ENCODE results near the gene RFLNA. TPM values are rescaled to one million over a fixed set of nuclear protein-coding genes. Genes with fewer than 3 reads are reported as not detected.

RFLNA gene
- total and polyA plus RNA-seq, 2 experiments from 2014 or later, result 3.9 to 20.4 TPM

DNA sequence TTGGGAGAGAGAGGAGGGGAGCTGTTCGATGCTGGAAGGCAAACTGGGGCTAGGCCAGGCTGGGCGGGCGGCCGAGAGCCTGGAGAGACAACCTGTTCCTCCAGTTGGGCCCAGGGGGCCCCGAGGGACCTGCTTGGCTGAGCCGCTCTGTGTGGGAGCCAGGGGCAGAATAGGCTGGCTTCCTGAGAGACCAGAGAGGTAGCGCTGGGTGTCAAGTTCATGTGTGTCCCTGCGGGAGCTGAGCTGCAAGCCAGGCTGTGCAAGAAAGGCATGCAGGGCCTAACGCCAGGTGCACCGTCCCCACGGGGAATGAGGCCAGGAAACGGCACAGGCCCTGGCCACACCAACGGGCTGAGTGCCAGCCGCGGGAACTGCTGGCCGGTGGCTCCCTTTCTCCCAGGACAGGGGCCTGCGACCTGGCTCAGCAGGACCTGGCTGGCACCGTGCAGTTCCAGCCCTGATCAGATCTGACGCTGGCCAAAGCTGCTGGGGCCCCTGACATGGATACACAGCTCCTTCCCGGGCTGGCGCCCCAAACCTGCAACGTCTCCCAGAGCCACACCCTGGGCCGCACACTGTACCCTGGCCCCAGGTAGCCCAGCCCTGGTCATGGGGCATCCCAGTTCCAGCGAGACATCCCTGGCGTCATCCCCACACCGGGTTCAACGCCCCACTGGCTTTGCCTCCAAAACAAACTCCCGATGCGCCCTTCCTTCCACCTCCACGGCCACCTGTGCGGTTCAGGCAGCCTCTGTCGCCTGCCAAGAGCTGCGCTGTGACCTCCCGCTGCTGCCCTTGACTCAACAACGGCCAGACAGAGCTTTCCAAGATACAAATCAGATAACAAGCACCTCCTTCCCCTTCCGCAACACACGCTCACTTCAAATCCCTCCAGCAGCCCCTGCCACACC, 65.0 kb downstream of the RFLNA start (continued):
- TF ChIP-seq ZNF462 (CRISPR knock-in tag; IDR thresholded peaks at IDR 0.05), result no peak
- TF ChIP-seq JUNB (IDR thresholded peaks at IDR 0.05; ENCODE audit: unreplicated experiment), result no peak

- H3K4me3 Mint-ChIP-seq, result no peak overlapping the region
- H3K27ac Mint-ChIP-seq, result no peak overlapping the region; the same call in 1 of the 2 replicates
- H3K4me1 Mint-ChIP-seq, result no peaks in the 10 kb centered on the region
- no peaks in the 10 kb centered on the region for H3K27me3 ChIP-seq (ENCODE audit: insufficient read depth)
- no peak for ATAC-seq
- no peaks in the 10 kb centered on the region for H3K9me2 ChIP-seq (ENCODE audit: insufficient read depth)
- DNase-seq (ENCODE audit: low spot score), result no peak
- no peaks in the 10 kb centered on the region for H3K4me1 ChIP-seq (ENCODE audit: insufficient read depth)
- H3K27me3 Mint-ChIP-seq (ENCODE audit: insufficient read depth, low read depth, poor library complexity), result peaks cover 15% of the 10 kb centered on the region
- no peak overlapping the region for H2AFZ ChIP-seq
- no peaks in the 10 kb centered on the region for H3F3A ChIP-seq (replicated peaks; ENCODE audit: low read depth)
- H3K36me3 Mint-ChIP-seq (ENCODE audit: low read depth), result peaks cover 36% of the 10 kb centered on the region
- no peaks in the 10 kb centered on the region for H3K9me3 Mint-ChIP-seq
- no peaks in the 10 kb centered on the region; the same call in 1 of the 2 replicates for H3K36me3 ChIP-seq (ENCODE audit: insufficient read depth)
- no peak overlapping the region for H3K4me3 ChIP-seq
- no peak overlapping the region for H3K27ac ChIP-seq (ENCODE audit: low read depth)
- no peak overlapping the region for H3K4me2 ChIP-seq
- H4K20me1 ChIP-seq (replicated peaks; ENCODE audit: insufficient read depth), result peaks cover 4% of the 10 kb centered on the region
- 0 out of 2 replicates have a peak, but pooled peaks cover under 1% of the 10 kb centered on the region for H3K79me2 ChIP-seq (replicated peaks; ENCODE audit: insufficient read depth)
- TF ChIP-seq ZNF331 (CRISPR knock-in tag; IDR thresholded peaks at IDR 0.05; ENCODE audit: low read depth) (no peak), EZH2 (IDR thresholded peaks at IDR 0.05; ENCODE audit: low read depth, unreplicated experiment) (no peak), POLR2AphosphoS5 (IDR thresholded peaks at IDR 0.05; ENCODE audit: low read depth) (no peak), NANOG (IDR thresholded peaks at IDR 0.05; ENCODE audit: borderline replicate concordance) (no peak), ETS1 (IDR thresholded peaks at IDR 0.05) (no peak), EZH2phosphoT487 (IDR thresholded peaks at IDR 0.05; ENCODE audit: unreplicated experiment) (no peak), CREB1 (CRISPR knock-in tag; IDR thresholded peaks at IDR 0.05; ENCODE audit: low read depth) (no peak)
- TF ChIP-seq, protein P1, sequence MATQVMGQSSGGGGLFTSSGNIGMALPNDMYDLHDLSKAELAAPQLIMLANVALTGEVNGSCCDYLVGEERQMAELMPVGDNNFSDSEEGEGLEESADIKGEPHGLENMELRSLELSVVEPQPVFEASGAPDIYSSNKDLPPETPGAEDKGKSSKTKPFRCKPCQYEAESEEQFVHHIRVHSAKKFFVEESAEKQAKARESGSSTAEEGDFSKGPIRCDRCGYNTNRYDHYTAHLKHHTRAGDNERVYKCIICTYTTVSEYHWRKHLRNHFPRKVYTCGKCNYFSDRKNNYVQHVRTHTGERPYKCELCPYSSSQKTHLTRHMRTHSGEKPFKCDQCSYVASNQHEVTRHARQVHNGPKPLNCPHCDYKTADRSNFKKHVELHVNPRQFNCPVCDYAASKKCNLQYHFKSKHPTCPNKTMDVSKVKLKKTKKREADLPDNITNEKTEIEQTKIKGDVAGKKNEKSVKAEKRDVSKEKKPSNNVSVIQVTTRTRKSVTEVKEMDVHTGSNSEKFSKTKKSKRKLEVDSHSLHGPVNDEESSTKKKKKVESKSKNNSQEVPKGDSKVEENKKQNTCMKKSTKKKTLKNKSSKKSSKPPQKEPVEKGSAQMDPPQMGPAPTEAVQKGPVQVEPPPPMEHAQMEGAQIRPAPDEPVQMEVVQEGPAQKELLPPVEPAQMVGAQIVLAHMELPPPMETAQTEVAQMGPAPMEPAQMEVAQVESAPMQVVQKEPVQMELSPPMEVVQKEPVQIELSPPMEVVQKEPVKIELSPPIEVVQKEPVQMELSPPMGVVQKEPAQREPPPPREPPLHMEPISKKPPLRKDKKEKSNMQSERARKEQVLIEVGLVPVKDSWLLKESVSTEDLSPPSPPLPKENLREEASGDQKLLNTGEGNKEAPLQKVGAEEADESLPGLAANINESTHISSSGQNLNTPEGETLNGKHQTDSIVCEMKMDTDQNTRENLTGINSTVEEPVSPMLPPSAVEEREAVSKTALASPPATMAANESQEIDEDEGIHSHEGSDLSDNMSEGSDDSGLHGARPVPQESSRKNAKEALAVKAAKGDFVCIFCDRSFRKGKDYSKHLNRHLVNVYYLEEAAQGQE (IDR thresholded peaks at IDR 0.05; ENCODE audit: unreplicated experiment), result no peak
Measured at GRCh38 chr12:124361074-124361970, 66.4 kb downstream of the RFLNA start.

All from GM23338 (cell line).